ENCODE measurements around the gene MEGF10.

DNA sequence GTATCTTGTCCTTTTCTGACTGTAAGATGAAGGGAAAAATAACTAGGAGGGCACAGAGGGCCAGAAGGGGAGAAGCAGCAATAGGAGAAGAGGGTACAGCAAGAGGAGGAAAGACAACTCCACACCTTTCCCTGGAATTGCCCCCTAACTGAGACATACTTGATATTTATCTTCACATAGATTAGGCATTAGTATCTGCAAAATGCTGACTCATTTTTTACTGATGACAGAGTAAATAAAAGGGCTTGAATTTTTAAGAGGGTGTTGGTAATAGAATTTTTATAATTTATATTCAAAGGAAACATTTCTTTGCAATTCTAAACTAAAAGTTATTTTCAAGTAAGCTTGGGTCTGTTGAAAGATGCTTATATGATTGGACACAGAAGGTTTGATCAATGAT, 140.0 kb downstream of the MEGF10 start:
- no peak for TF ChIP-seq CTCF (IDR thresholded peaks at IDR 0.05; ENCODE audit: low read length)
- no peak for TF ChIP-seq EZH2 (IDR thresholded peaks at IDR 0.05; ENCODE audit: borderline replicate concordance, low read length)
